ENCODE results near the gene SLC22A31.

DNA sequence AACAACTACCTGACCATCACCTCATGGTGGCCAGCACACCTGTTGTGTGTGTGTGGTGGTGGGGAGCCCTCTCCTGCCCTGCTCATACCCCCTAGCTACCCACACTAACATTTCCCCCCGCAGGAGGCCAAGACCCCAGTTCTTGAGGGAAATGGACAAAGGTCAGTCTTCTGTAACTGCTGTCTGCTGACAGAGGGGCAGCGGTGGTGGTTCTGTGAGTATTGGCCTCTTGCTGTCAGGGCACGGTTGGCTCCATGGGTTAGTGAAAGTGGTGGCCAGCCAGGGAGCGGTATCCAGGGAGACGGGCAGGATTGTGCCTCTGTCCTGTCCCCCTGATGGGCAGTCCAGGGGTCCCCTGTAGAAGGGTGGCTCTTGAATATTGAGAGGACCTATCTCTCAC lies 43.3 kb upstream of the SLC22A31 start:
- TF ChIP-seq OSR1 (CRISPR knock-in tag; IDR thresholded peaks at IDR 0.05) (no peak), ZFP30 (CRISPR knock-in tag; IDR thresholded peaks at IDR 0.05) (no peak), SNAI2 (CRISPR knock-in tag; IDR thresholded peaks at IDR 0.05) (no peak), GLIS3 (CRISPR knock-in tag; IDR thresholded peaks at IDR 0.05) (no peak), POU6F1 (CRISPR knock-in tag; IDR thresholded peaks at IDR 0.05; ENCODE audit: borderline replicate concordance, low read depth) (no peak), ZC3H10 (CRISPR knock-in tag; IDR thresholded peaks at IDR 0.05) (no peak), ISL1 (CRISPR knock-in tag; IDR thresholded peaks at IDR 0.05) (no peak), ZFP3 (CRISPR knock-in tag; IDR thresholded peaks at IDR 0.05) (no peak), PPARA (CRISPR knock-in tag; IDR thresholded peaks at IDR 0.05; ENCODE audit: borderline replicate concordance) (no peak), ZNF565 (CRISPR knock-in tag; conservative IDR thresholded peaks at IDR 0.05; ENCODE audit: low read depth) (no peak), ZNF70 (CRISPR knock-in tag; IDR thresholded peaks at IDR 0.05) (no peak), BACH2 (CRISPR knock-in tag; IDR thresholded peaks at IDR 0.05; ENCODE audit: borderline replicate concordance) (no peak)
- TF ChIP-seq, protein P1, sequence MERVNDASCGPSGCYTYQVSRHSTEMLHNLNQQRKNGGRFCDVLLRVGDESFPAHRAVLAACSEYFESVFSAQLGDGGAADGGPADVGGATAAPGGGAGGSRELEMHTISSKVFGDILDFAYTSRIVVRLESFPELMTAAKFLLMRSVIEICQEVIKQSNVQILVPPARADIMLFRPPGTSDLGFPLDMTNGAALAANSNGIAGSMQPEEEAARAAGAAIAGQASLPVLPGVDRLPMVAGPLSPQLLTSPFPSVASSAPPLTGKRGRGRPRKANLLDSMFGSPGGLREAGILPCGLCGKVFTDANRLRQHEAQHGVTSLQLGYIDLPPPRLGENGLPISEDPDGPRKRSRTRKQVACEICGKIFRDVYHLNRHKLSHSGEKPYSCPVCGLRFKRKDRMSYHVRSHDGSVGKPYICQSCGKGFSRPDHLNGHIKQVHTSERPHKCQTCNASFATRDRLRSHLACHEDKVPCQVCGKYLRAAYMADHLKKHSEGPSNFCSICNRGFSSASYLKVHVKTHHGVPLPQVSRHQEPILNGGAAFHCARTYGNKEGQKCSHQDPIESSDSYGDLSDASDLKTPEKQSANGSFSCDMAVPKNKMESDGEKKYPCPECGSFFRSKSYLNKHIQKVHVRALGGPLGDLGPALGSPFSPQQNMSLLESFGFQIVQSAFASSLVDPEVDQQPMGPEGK (CRISPR knock-in tag; IDR thresholded peaks at IDR 0.05; ENCODE audit: borderline replicate concordance): no peak
- TF ChIP-seq, protein P2, sequence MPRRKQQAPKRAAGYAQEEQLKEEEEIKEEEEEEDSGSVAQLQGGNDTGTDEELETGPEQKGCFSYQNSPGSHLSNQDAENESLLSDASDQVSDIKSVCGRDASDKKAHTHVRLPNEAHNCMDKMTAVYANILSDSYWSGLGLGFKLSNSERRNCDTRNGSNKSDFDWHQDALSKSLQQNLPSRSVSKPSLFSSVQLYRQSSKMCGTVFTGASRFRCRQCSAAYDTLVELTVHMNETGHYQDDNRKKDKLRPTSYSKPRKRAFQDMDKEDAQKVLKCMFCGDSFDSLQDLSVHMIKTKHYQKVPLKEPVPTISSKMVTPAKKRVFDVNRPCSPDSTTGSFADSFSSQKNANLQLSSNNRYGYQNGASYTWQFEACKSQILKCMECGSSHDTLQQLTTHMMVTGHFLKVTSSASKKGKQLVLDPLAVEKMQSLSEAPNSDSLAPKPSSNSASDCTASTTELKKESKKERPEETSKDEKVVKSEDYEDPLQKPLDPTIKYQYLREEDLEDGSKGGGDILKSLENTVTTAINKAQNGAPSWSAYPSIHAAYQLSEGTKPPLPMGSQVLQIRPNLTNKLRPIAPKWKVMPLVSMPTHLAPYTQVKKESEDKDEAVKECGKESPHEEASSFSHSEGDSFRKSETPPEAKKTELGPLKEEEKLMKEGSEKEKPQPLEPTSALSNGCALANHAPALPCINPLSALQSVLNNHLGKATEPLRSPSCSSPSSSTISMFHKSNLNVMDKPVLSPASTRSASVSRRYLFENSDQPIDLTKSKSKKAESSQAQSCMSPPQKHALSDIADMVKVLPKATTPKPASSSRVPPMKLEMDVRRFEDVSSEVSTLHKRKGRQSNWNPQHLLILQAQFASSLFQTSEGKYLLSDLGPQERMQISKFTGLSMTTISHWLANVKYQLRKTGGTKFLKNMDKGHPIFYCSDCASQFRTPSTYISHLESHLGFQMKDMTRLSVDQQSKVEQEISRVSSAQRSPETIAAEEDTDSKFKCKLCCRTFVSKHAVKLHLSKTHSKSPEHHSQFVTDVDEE (CRISPR knock-in tag; IDR thresholded peaks at IDR 0.05): no peak
